ENCODE data around the gene ZNF322.

ZNF322 gene

GRCh38 chr6:26613689-26614683, 45.6 kb downstream of the ZNF322 start:
- peaks cover 3 to 10% (median 5%) of the 10 kb centered on the region in 5 experiments for H3K9me3 ChIP-seq (ENCODE audit: control extremely low read depth in 1 of 5, control insufficient read depth in 4 of 5, insufficient read depth in 2 of 5, low read depth in 1 of 5, low read length in 4 of 5)

DNA sequence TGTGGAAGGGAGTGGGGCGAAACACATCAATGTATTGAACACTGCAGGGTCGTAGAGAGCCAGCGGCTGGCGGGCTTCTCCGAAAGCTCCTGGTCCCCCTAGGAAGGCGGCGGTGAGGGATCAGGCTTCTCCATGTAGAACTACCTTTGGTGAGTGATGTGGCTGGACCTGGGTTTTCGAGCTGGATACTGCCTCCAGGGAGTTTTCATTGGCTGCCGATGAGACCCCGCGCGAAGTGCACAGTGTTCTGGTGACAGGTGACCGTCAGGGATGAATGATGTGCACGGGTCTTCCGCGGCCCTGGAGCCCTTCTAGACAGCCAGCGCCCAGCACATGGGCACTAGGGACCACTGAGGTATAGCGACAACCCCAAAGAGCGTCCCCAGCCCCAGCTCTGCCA, 46.3 kb downstream of the ZNF322 start:
- peaks cover 10 to 50% (median 38%) of the 10 kb centered on the region in 5 experiments for H3K27me3 ChIP-seq (replicated peaks in 2 of 5; ENCODE audit: control insufficient read depth in 4 of 5, insufficient read depth in 5 of 5, low read length in 4 of 5)

More at GRCh38 chr6:26613689-26614683, 45.6 kb downstream of the ZNF322 start:
- ChIA-PET POLR2A (no interaction called here), CTCF (interaction anchor here (1.1 kb wide), 1 partner anchor 38 kb away, joined by 3 read pairs; no protein-coding TSS in a partner anchor)
- Histone ChIP-seq H3K4me3 (ENCODE audit: control insufficient read depth in 1 of 7, extremely low read depth in 1 of 7, insufficient read depth in 4 of 7, low read depth in 2 of 7, low read length in 6 of 7) (peak overlapping the region in 6 of 7 experiments; percentile 34 to 74 (median 54)), H3K27me3 (replicated peaks in 2 of 5; ENCODE audit: control insufficient read depth in 4 of 5, insufficient read depth in 5 of 5, low read length in 4 of 5) (peaks cover 10 to 50% (median 38%) of the 10 kb centered on the region in 5 experiments), H3K36me3 (ENCODE audit: control insufficient read depth in 4 of 4, insufficient read depth in 4 of 4, low read length in 3 of 4) (no peaks in the 10 kb centered on the region), H3K27ac (ENCODE audit: insufficient read depth in 1 of 2, low read depth in 1 of 2, low read length in 2 of 2, poor library complexity in 1 of 2, severe bottlenecking in 2 of 2) (no peak overlapping the region), H3K4me1 (ENCODE audit: control extremely low read depth in 1 of 4, control insufficient read depth in 4 of 4, insufficient read depth in 4 of 4, low read length in 3 of 4) (peaks cover 0 to 12% (median 11%) of the 10 kb centered on the region in 4 experiments)
- WGBS (ENCODE audit: insufficient coverage), result 2% methylated on average over 58 of the region's 68 CpGs
- DNase-seq, result peak in 2 of 3 donors; percentile 19 to 33

GRCh38 chr6:26611599-26611998, 47.9 kb downstream of the ZNF322 start:
- H3K4me1 ChIP-seq (ENCODE audit: control extremely low read depth in 1 of 4, control insufficient read depth in 4 of 4, insufficient read depth in 4 of 4, low read length in 3 of 4), result peaks cover 0 to 15% (median 11%) of the 10 kb centered on the region in 4 experiments
- no peak for DNase-seq
- peaks cover under 1 to 7% (median 4%) of the 10 kb centered on the region in 5 experiments for H3K9me3 ChIP-seq (ENCODE audit: control extremely low read depth in 1 of 5, control insufficient read depth in 4 of 5, insufficient read depth in 2 of 5, low read depth in 1 of 5, low read length in 4 of 5)
- H3K27ac ChIP-seq (ENCODE audit: insufficient read depth in 1 of 2, low read depth in 1 of 2, low read length in 2 of 2, poor library complexity in 1 of 2, severe bottlenecking in 2 of 2), result no peak overlapping the region
- H3K36me3 ChIP-seq (ENCODE audit: control insufficient read depth in 4 of 4, insufficient read depth in 4 of 4, low read length in 3 of 4), result no peaks in the 10 kb centered on the region
- CTCF ChIA-PET, result interaction anchor here (2.6 kb wide), 1 partner anchor 467 kb away, joined by 9 read pairs; no protein-coding TSS in a partner anchor
- WGBS (ENCODE audit: insufficient coverage), result 71% methylated on average over 1 of the region's 1 CpG
- peaks cover 10 to 47% (median 39%) of the 10 kb centered on the region in 5 experiments for H3K27me3 ChIP-seq (replicated peaks in 2 of 5; ENCODE audit: control insufficient read depth in 4 of 5, insufficient read depth in 5 of 5, low read length in 4 of 5)
- H3K4me3 ChIP-seq (ENCODE audit: control insufficient read depth in 1 of 7, extremely low read depth in 1 of 7, insufficient read depth in 4 of 7, low read depth in 2 of 7, low read length in 6 of 7), result no peak overlapping the region
- POLR2A ChIA-PET, result no interaction called here

More for the DNA sequence above, 46.3 kb downstream of the ZNF322 start:
- Histone ChIP-seq H3K27ac (ENCODE audit: insufficient read depth in 1 of 2, low read depth in 1 of 2, low read length in 2 of 2, poor library complexity in 1 of 2, severe bottlenecking in 2 of 2) (no peak overlapping the region), H3K4me3 (ENCODE audit: control insufficient read depth in 1 of 7, extremely low read depth in 1 of 7, insufficient read depth in 4 of 7, low read depth in 2 of 7, low read length in 6 of 7) (no peak overlapping the region), H3K4me1 (ENCODE audit: control extremely low read depth in 1 of 4, control insufficient read depth in 4 of 4, insufficient read depth in 4 of 4, low read length in 3 of 4) (peaks cover 0 to 12% (median 11%) of the 10 kb centered on the region in 4 experiments), H3K36me3 (ENCODE audit: control insufficient read depth in 4 of 4, insufficient read depth in 4 of 4, low read length in 3 of 4) (no peaks in the 10 kb centered on the region), H3K9me3 (ENCODE audit: control extremely low read depth in 1 of 5, control insufficient read depth in 4 of 5, insufficient read depth in 2 of 5, low read depth in 1 of 5, low read length in 4 of 5) (peaks cover 3 to 10% (median 5%) of the 10 kb centered on the region in 5 experiments)
- 61% methylated on average over 18 of the region's 19 CpGs for WGBS (ENCODE audit: insufficient coverage)
- POLR2A ChIA-PET, result no interaction called here
- DNase-seq, result no peak
- CTCF ChIA-PET, result no interaction called here

DNA sequence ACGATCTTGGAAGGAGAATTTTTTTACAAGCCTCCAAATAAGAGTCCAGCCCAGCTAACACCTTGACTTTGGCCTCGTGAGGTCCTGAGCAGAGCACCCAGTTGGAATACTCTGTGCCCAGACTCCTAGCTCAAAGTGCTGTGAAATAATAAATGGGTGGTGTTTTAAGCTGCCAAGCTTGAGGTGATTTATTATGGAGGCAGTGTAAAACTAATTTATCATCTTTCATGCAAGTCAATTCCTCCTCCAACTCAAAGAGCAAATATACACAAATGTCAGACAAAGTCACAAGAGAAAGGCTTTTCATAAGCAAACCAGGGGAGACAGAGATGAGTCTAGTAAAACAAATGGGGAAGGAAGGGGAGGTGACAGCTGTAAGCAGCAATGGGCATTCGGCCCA, 50.1 kb downstream of the ZNF322 start:
- WGBS (ENCODE audit: insufficient coverage), result 70% methylated on average over 1 of the region's 3 CpGs
- Histone ChIP-seq H3K4me3 (ENCODE audit: control insufficient read depth in 1 of 7, extremely low read depth in 1 of 7, insufficient read depth in 4 of 7, low read depth in 2 of 7, low read length in 6 of 7) (no peak overlapping the region), H3K4me1 (ENCODE audit: control extremely low read depth in 1 of 4, control insufficient read depth in 4 of 4, insufficient read depth in 4 of 4, low read length in 3 of 4) (peaks cover 0 to 12% (median 10%) of the 10 kb centered on the region in 4 experiments), H3K27ac (ENCODE audit: insufficient read depth in 1 of 2, low read depth in 1 of 2, low read length in 2 of 2, poor library complexity in 1 of 2, severe bottlenecking in 2 of 2) (no peak overlapping the region), H3K9me3 (ENCODE audit: control extremely low read depth in 1 of 5, control insufficient read depth in 4 of 5, insufficient read depth in 2 of 5, low read depth in 1 of 5, low read length in 4 of 5) (no peaks in the 10 kb centered on the region), H3K36me3 (ENCODE audit: control insufficient read depth in 4 of 4, insufficient read depth in 4 of 4, low read length in 3 of 4) (no peaks in the 10 kb centered on the region), H3K27me3 (replicated peaks in 2 of 5; ENCODE audit: control insufficient read depth in 4 of 5, insufficient read depth in 5 of 5, low read length in 4 of 5) (peaks cover under 1 to 39% (median 34%) of the 10 kb centered on the region in 5 experiments)
- CTCF ChIA-PET, result interaction anchor here (2.6 kb wide), 1 partner anchor 470 kb away, joined by 9 read pairs; no protein-coding TSS in a partner anchor
- no peak for DNase-seq
- POLR2A ChIA-PET, result no interaction called here

DNA sequence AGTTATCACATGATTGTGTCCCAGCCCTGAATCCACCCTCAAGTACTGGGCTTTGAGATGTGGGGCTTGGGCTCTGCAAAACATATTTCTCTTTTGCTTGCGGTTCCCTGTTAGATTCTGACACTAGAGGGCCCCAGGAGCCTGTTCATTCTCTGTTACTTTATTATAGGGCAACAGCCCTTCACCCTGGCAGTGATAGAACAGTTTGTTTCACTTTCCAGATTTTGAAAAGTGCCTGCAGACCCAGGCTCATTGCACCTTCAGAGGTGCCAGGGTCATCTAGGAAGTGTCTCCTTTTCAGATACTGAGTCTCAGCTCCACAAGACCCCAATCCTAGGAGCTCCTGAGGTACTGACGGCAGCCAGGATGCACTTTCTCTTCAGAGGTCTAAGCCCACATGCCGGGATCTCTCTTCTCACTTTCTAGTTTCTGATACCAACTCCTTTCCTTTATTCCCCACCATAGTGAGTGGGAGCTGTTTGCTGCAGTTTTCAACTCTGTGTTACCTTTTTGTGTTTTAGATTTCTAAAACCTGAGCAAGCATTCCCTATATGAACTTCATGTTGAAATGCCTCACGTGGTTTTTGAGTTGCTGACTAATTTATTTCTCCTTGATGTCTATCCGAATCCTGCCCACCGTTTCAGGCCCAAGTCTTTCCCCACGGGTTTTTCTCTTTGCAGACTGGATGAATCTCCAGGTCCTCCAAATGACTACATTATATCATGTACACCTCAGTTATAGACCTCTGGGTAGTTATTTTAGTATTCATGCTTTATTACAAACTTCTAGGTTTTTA, 51.9 kb downstream of the ZNF322 start:
- Histone ChIP-seq H3K9me3 (ENCODE audit: control extremely low read depth in 1 of 5, control insufficient read depth in 4 of 5, insufficient read depth in 2 of 5, low read depth in 1 of 5, low read length in 4 of 5) (no peaks in the 10 kb centered on the region), H3K36me3 (ENCODE audit: control insufficient read depth in 4 of 4, insufficient read depth in 4 of 4, low read length in 3 of 4) (no peaks in the 10 kb centered on the region), H3K4me1 (ENCODE audit: control extremely low read depth in 1 of 4, control insufficient read depth in 4 of 4, insufficient read depth in 4 of 4, low read length in 3 of 4) (peaks cover 0 to 3% (median 0%) of the 10 kb centered on the region in 4 experiments), H3K4me3 (ENCODE audit: control insufficient read depth in 1 of 7, extremely low read depth in 1 of 7, insufficient read depth in 4 of 7, low read depth in 2 of 7, low read length in 6 of 7) (peak overlapping the region in 2 of 7 experiments; percentile 62 to 65), H3K27ac (ENCODE audit: insufficient read depth in 1 of 2, low read depth in 1 of 2, low read length in 2 of 2, poor library complexity in 1 of 2, severe bottlenecking in 2 of 2) (no peak overlapping the region), H3K27me3 (replicated peaks in 2 of 5; ENCODE audit: control insufficient read depth in 4 of 5, insufficient read depth in 5 of 5, low read length in 4 of 5) (peaks cover 0 to 26% (median 15%) of the 10 kb centered on the region in 5 experiments)
- ChIA-PET POLR2A (interaction anchor here (0.6 kb wide), 1 partner anchor 544 kb away, joined by 4 read pairs; no protein-coding TSS in a partner anchor), CTCF (interaction anchor here (0.5 to 1.2 kb wide), 2 partner anchors 472 to 1028 kb away, joined by 3 to 5 read pairs; no protein-coding TSS in a partner anchor)
- 64% methylated on average over 5 of the region's 7 CpGs for whole genome bisulfite sequencing (ENCODE audit: insufficient coverage)
- peak; percentile 70 to 85 (median 81) for DNase-seq

DNA sequence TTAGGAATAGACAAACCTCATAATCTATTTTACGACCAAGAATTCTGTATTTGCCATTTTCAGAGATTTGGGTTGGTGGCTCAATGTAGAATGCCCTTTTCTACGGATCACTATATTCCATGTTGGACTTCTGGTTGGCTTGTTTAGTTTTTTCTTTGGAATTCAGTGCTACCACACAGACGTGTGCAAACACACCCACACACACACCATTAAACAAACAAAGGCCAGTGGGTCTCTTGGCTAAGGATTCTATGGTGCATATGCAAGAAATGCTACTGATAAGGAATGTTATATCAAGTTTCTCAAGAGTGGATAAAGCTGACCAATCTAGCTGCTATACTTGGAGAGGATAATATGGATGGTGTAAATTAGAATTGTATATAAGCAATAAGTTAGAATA, 54.7 kb downstream of the ZNF322 start:
- H3K36me3 ChIP-seq (ENCODE audit: control insufficient read depth in 4 of 4, insufficient read depth in 4 of 4, low read length in 3 of 4), result peaks cover 0 to 6% (median 3%) of the 10 kb centered on the region in 4 experiments
- H3K27ac ChIP-seq (ENCODE audit: insufficient read depth in 1 of 2, low read depth in 1 of 2, low read length in 2 of 2, poor library complexity in 1 of 2, severe bottlenecking in 2 of 2), result no peak overlapping the region
- peaks cover 0 to 13% (median 0%) of the 10 kb centered on the region in 5 experiments for H3K27me3 ChIP-seq (replicated peaks in 2 of 5; ENCODE audit: control insufficient read depth in 4 of 5, insufficient read depth in 5 of 5, low read length in 4 of 5)
- H3K4me3 ChIP-seq (ENCODE audit: control insufficient read depth in 1 of 7, extremely low read depth in 1 of 7, insufficient read depth in 4 of 7, low read depth in 2 of 7, low read length in 6 of 7), result no peak overlapping the region
- CTCF ChIA-PET, result no interaction called here
- peaks cover 0 to 3% (median 0%) of the 10 kb centered on the region in 4 experiments for H3K4me1 ChIP-seq (ENCODE audit: control extremely low read depth in 1 of 4, control insufficient read depth in 4 of 4, insufficient read depth in 4 of 4, low read length in 3 of 4)
- no peaks in the 10 kb centered on the region for H3K9me3 ChIP-seq (ENCODE audit: control extremely low read depth in 1 of 5, control insufficient read depth in 4 of 5, insufficient read depth in 2 of 5, low read depth in 1 of 5, low read length in 4 of 5)
- POLR2A ChIA-PET, result no interaction called here
- WGBS (ENCODE audit: insufficient coverage), result 100% methylated on average over 1 of the region's 3 CpGs
- DNase-seq, result no peak

Data from common myeloid progenitor, CD34-positive (primary cell).